ENCODE data around the gene ZDHHC11.

ZDHHC11 gene

GRCh38 chr5:761059-761771 is 89.6 kb downstream of the ZDHHC11 start:
- Histone ChIP-seq H3K4me2 (ENCODE audit: low read length, poor library complexity, severe bottlenecking) (no peak overlapping the region), H2BK5ac (ENCODE audit: low read depth, low read length, poor library complexity, severe bottlenecking) (no peak overlapping the region), H4K8ac (ENCODE audit: low read length) (no peak overlapping the region), H3K18ac (ENCODE audit: low read depth in 1 of 2, low read length in 2 of 2) (no peak overlapping the region), H2BK12ac (ENCODE audit: low read length in 2 of 2) (no peak overlapping the region), H3K14ac (ENCODE audit: low read length in 2 of 2) (no peak overlapping the region), H2AFZ (ENCODE audit: low read depth, low read length) (no peak overlapping the region), H2BK120ac (ENCODE audit: low read depth, low read length) (no peak overlapping the region), H3K36me3 (ENCODE audit: control insufficient read depth in 1 of 2, insufficient read depth in 2 of 2, low read depth in 1 of 2, low read length in 2 of 2) (peaks cover 0 to 3% of the 10 kb centered on the region in 2 experiments), H4K91ac (ENCODE audit: low read length) (no peak overlapping the region), H3K79me1 (replicated peaks; ENCODE audit: low read length, poor library complexity, severe bottlenecking) (no peaks in the 10 kb centered on the region), H3K27me3 (ENCODE audit: control insufficient read depth in 1 of 2, insufficient read depth in 1 of 2, low read length in 2 of 2) (peaks cover 0 to 29% of the 10 kb centered on the region in 2 experiments), H3K23ac (ENCODE audit: low read length in 2 of 2) (no peak overlapping the region), H2AK5ac (ENCODE audit: low read length, severe bottlenecking) (no peak overlapping the region), H2BK15ac (ENCODE audit: low read depth, poor library complexity, severe bottlenecking) (no peak overlapping the region), H3K9ac (ENCODE audit: low read length) (no peak overlapping the region), H3K27ac (ENCODE audit: low read length, poor library complexity, severe bottlenecking) (no peak overlapping the region), H3K4ac (ENCODE audit: low read depth in 1 of 2, low read length in 2 of 2) (no peak overlapping the region), H3K4me3 (ENCODE audit: insufficient read depth in 1 of 2, low read depth in 1 of 2, low read length in 2 of 2) (no peak overlapping the region), H3K9me3 (ENCODE audit: control insufficient read depth, low read length) (no peaks in the 10 kb centered on the region), H3K4me1 (ENCODE audit: control insufficient read depth, insufficient read depth, low read depth, low read length) (peaks cover 2% of the 10 kb centered on the region)
- no peak for DNase-seq
- 79% methylated on average over 15 of the region's 15 CpGs for WGBS

- no peak overlapping the region for H3K23ac ChIP-seq (ENCODE audit: low read length in 2 of 2)
- H3K9me3 ChIP-seq (ENCODE audit: control insufficient read depth, low read length) = no peaks in the 10 kb centered on the region
- no peak overlapping the region for H2BK12ac ChIP-seq (ENCODE audit: low read length in 2 of 2)
- peaks cover 0 to 3% of the 10 kb centered on the region in 2 experiments for H3K36me3 ChIP-seq (ENCODE audit: control insufficient read depth in 1 of 2, insufficient read depth in 2 of 2, low read depth in 1 of 2, low read length in 2 of 2)
- H2BK5ac ChIP-seq (ENCODE audit: low read depth, low read length, poor library complexity, severe bottlenecking) = no peak overlapping the region
- no peak overlapping the region for H3K27ac ChIP-seq (ENCODE audit: low read length, poor library complexity, severe bottlenecking)
- DNase-seq = no peak
- no peak overlapping the region for H3K9ac ChIP-seq (ENCODE audit: low read length)
- peaks cover 0 to 29% of the 10 kb centered on the region in 2 experiments for H3K27me3 ChIP-seq (ENCODE audit: control insufficient read depth in 1 of 2, insufficient read depth in 1 of 2, low read length in 2 of 2)
- H3K4me1 ChIP-seq (ENCODE audit: control insufficient read depth, insufficient read depth, low read depth, low read length) = peaks cover 2% of the 10 kb centered on the region
- H3K79me1 ChIP-seq (replicated peaks; ENCODE audit: low read length, poor library complexity, severe bottlenecking) = no peaks in the 10 kb centered on the region
- no peak overlapping the region for H3K18ac ChIP-seq (ENCODE audit: low read depth in 1 of 2, low read length in 2 of 2)
- no peak overlapping the region for H2AK5ac ChIP-seq (ENCODE audit: low read length, severe bottlenecking)
- no peak overlapping the region for H2BK15ac ChIP-seq (ENCODE audit: low read depth, poor library complexity, severe bottlenecking)
- no peak overlapping the region for H4K8ac ChIP-seq (ENCODE audit: low read length)
- no peak overlapping the region for H3K14ac ChIP-seq (ENCODE audit: low read length in 2 of 2)
- H3K4me2 ChIP-seq (ENCODE audit: low read length, poor library complexity, severe bottlenecking) = no peak overlapping the region
- no peak overlapping the region for H3K4ac ChIP-seq (ENCODE audit: low read depth in 1 of 2, low read length in 2 of 2)
- H2BK120ac ChIP-seq (ENCODE audit: low read depth, low read length) = no peak overlapping the region
- no peak overlapping the region for H3K4me3 ChIP-seq (ENCODE audit: insufficient read depth in 1 of 2, low read depth in 1 of 2, low read length in 2 of 2)
- H2AFZ ChIP-seq (ENCODE audit: low read depth, low read length) = no peak overlapping the region
- WGBS = 88% methylated on average over 24 of the region's 24 CpGs
- peak overlapping the region; percentile 40 for H4K91ac ChIP-seq (ENCODE audit: low read length)
These were observed 90.3 kb downstream of the ZDHHC11 start for GRCh38 chr5:760363-761058.

DNA sequence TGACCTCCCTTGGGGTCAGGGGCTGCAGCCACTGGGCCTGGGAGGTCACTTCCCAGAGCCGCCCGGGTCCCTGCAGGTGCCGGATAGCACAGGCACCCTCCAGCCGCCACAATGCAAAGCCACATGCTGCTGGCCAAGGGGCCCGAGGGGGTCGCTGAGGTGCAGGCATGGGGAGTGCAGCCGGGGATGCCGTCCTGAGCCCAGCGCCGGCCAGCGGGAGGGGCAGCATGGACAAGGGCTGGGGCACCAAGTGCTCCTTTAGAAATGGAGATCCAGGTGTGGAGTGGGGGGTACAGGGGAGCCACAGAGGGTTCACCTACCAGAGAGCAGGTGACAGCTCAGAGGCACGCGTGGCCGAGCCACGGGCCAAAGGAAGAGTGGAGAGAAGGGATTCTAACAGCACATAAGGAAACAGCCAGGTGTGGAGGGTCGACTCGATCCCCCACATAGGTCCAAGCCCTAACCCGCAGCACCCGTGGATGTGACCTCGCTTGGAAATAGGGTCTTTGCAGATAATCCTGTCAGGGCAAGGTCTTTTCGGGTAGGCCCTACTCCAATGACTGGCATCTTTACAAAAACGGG is 90.9 kb downstream of the ZDHHC11 start:
- Histone ChIP-seq H2AFZ (ENCODE audit: low read depth, low read length) (no peak overlapping the region), H2BK15ac (ENCODE audit: low read depth, poor library complexity, severe bottlenecking) (no peak overlapping the region), H2BK120ac (ENCODE audit: low read depth, low read length) (no peak overlapping the region), H4K8ac (ENCODE audit: low read length) (no peak overlapping the region), H2BK12ac (ENCODE audit: low read length in 2 of 2) (no peak overlapping the region), H3K4me3 (ENCODE audit: insufficient read depth in 1 of 2, low read depth in 1 of 2, low read length in 2 of 2) (no peak overlapping the region), H3K27me3 (ENCODE audit: control insufficient read depth in 1 of 2, insufficient read depth in 1 of 2, low read length in 2 of 2) (peaks cover 0 to 29% of the 10 kb centered on the region in 2 experiments), H3K14ac (ENCODE audit: low read length in 2 of 2) (no peak overlapping the region), H3K18ac (ENCODE audit: low read depth in 1 of 2, low read length in 2 of 2) (no peak overlapping the region), H2BK5ac (ENCODE audit: low read depth, low read length, poor library complexity, severe bottlenecking) (no peak overlapping the region), H3K4me2 (ENCODE audit: low read length, poor library complexity, severe bottlenecking) (no peak overlapping the region), H3K79me1 (replicated peaks; ENCODE audit: low read length, poor library complexity, severe bottlenecking) (no peaks in the 10 kb centered on the region), H3K4me1 (ENCODE audit: control insufficient read depth, insufficient read depth, low read depth, low read length) (peaks cover 2% of the 10 kb centered on the region), H3K4ac (ENCODE audit: low read depth in 1 of 2, low read length in 2 of 2) (no peak overlapping the region), H3K9ac (ENCODE audit: low read length) (no peak overlapping the region), H3K27ac (ENCODE audit: low read length, poor library complexity, severe bottlenecking) (no peak overlapping the region), H4K91ac (ENCODE audit: low read length) (no peak overlapping the region), H2AK5ac (ENCODE audit: low read length, severe bottlenecking) (no peak overlapping the region), H3K9me3 (ENCODE audit: control insufficient read depth, low read length) (no peaks in the 10 kb centered on the region), H3K23ac (ENCODE audit: low read length in 2 of 2) (no peak overlapping the region), H3K36me3 (ENCODE audit: control insufficient read depth in 1 of 2, insufficient read depth in 2 of 2, low read depth in 1 of 2, low read length in 2 of 2) (peaks cover 0 to 3% of the 10 kb centered on the region in 2 experiments)
- 91% methylated on average over 22 of the region's 22 CpGs for WGBS
- no peak for DNase-seq

- peaks cover 0 to 3% of the 10 kb centered on the region in 2 experiments for H3K36me3 ChIP-seq (ENCODE audit: control insufficient read depth in 1 of 2, insufficient read depth in 2 of 2, low read depth in 1 of 2, low read length in 2 of 2)
- no peak overlapping the region for H3K4me2 ChIP-seq (ENCODE audit: low read length, poor library complexity, severe bottlenecking)
- H3K27me3 ChIP-seq (ENCODE audit: control insufficient read depth in 1 of 2, insufficient read depth in 1 of 2, low read length in 2 of 2) = peaks cover 0 to 29% of the 10 kb centered on the region in 2 experiments
- no peak overlapping the region for H3K4ac ChIP-seq (ENCODE audit: low read depth in 1 of 2, low read length in 2 of 2)
- no peak overlapping the region for H4K91ac ChIP-seq (ENCODE audit: low read length)
- no peak overlapping the region for H2BK5ac ChIP-seq (ENCODE audit: low read depth, low read length, poor library complexity, severe bottlenecking)
- no peak overlapping the region for H3K23ac ChIP-seq (ENCODE audit: low read length in 2 of 2)
- no peak overlapping the region for H3K27ac ChIP-seq (ENCODE audit: low read length, poor library complexity, severe bottlenecking)
- peak overlapping the region; percentile 65 for H3K9ac ChIP-seq (ENCODE audit: low read length)
- no peak overlapping the region for H2BK120ac ChIP-seq (ENCODE audit: low read depth, low read length)
- 73% methylated on average over 33 of the region's 33 CpGs for WGBS
- no peaks in the 10 kb centered on the region for H3K79me1 ChIP-seq (replicated peaks; ENCODE audit: low read length, poor library complexity, severe bottlenecking)
- DNase-seq = peak; percentile 75
- H3K9me3 ChIP-seq (ENCODE audit: control insufficient read depth, low read length) = no peaks in the 10 kb centered on the region
- H3K4me3 ChIP-seq (ENCODE audit: insufficient read depth in 1 of 2, low read depth in 1 of 2, low read length in 2 of 2) = no peak overlapping the region
- no peak overlapping the region for H3K14ac ChIP-seq (ENCODE audit: low read length in 2 of 2)
- no peak overlapping the region for H3K18ac ChIP-seq (ENCODE audit: low read depth in 1 of 2, low read length in 2 of 2)
- H3K4me1 ChIP-seq (ENCODE audit: control insufficient read depth, insufficient read depth, low read depth, low read length) = peaks cover 2% of the 10 kb centered on the region
- no peak overlapping the region for H4K8ac ChIP-seq (ENCODE audit: low read length)
- H2AK5ac ChIP-seq (ENCODE audit: low read length, severe bottlenecking) = no peak overlapping the region
- no peak overlapping the region for H2AFZ ChIP-seq (ENCODE audit: low read depth, low read length)
- H2BK15ac ChIP-seq (ENCODE audit: low read depth, poor library complexity, severe bottlenecking) = no peak overlapping the region
- no peak overlapping the region for H2BK12ac ChIP-seq (ENCODE audit: low read length in 2 of 2)
These were observed 91.6 kb downstream of the ZDHHC11 start for GRCh38 chr5:759111-759751.

Measured in mesenchymal stem cell (in vitro differentiated cells and primary cell).